Muscle layer of duodenum (tissue), 2 donors: ENCODE measurements around the gene DDIT4L.
"Not testable (repeated sequence)": the region's sequence is repeated elsewhere in the genome, so short reads cannot be mapped to it uniquely, and the experiment has no call there.

ENCODE experiments used
- H3K27ac ChIP-seq: one replicate; pipeline ENCODE4 v1.7.0; 2013; ENCODE audit warnings: mild to moderate bottlenecking, low read length
- H3K27me3 ChIP-seq: one replicate; pipeline ENCODE4 v1.7.0; 2013; ENCODE audit warnings: low read depth, mild to moderate bottlenecking, control low read depth, low read length
- H3K36me3 ChIP-seq, 2 donors: one replicate each; pipeline ENCODE4 v1.7.0; 2013; ENCODE audit warnings: low read length in 2 of 2, control low read depth in 1 of 2, mild to moderate bottlenecking in 1 of 2; ENCODE audit not compliant: insufficient read depth in 2 of 2, control insufficient read depth in 1 of 2
- H3K4me1 ChIP-seq, 2 donors: one replicate each; pipeline ENCODE4 v1.7.0; 2013; ENCODE audit warnings: low read length in 2 of 2, mild to moderate bottlenecking in 2 of 2, control low read depth in 1 of 2, moderate library complexity in 1 of 2; ENCODE audit not compliant: insufficient read depth in 2 of 2, control insufficient read depth in 1 of 2
- H3K4me3 ChIP-seq, 2 donors: one replicate each; pipeline ENCODE4 v1.7.0; 2013; ENCODE audit warnings: low read length in 2 of 2, low read depth in 1 of 2, mild to moderate bottlenecking in 1 of 2
- H3K9me3 ChIP-seq, 2 donors: one replicate each; pipeline ENCODE4 v1.7.0; 2013; ENCODE audit warnings: low read length in 2 of 2, control low read depth in 1 of 2, mild to moderate bottlenecking in 1 of 2; ENCODE audit not compliant: control insufficient read depth in 1 of 2
- donor health status: healthy.

The DDIT4L gene

DNA sequence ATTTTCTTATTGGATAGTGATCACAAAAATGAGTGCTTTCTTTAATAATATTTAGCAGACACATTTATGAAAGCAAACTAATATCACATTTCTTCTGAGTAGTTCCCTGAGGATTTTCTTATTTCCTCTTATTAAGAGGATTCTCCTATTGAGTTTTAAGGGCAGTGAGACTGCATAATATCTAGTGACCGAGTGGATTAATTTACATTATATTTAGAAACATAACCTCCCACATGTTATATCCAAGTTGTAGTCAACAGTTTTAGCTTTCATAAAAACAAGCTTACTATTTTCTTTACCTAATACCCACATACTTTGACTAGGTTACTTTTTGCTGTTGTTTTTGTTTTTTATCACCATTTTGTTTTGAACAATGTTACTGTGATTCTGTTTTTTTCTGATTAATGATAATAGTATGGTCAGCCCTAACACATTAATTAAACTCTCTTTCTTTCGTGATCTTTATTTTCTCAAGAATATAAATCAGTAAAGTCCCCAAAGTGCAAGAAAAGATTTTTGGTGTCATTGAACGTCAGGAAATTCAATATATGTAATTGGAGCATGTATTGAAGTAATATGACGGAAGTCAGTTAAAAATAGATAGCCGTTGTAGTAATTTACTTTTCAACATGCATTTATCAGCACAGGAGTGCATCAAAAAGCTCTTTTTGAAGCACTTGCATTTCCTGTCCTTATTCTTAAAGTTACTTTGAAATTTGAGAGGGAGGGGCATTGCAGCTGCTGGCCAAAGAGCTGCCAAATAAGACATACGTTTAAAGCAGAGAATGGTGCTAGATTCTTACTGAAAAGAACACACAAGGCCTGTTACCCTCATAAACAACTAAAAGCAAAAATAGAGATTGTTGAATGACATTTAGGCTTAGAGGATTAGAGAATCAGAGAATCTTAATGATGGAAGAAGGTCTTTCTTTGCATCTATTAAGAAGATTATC is 25.2 kb downstream of the DDIT4L start:
- H3K9me3 ChIP-seq: no peaks in the 10 kb centered on the region
- no peak overlapping the region for H3K27ac ChIP-seq
- H3K36me3 ChIP-seq: no peaks in the 10 kb centered on the region
- no peaks in the 10 kb centered on the region for H3K27me3 ChIP-seq
- H3K4me3 ChIP-seq: no peak overlapping the region
- peaks cover 0 to 3% of the 10 kb centered on the region in 2 donors for H3K4me1 ChIP-seq

DNA sequence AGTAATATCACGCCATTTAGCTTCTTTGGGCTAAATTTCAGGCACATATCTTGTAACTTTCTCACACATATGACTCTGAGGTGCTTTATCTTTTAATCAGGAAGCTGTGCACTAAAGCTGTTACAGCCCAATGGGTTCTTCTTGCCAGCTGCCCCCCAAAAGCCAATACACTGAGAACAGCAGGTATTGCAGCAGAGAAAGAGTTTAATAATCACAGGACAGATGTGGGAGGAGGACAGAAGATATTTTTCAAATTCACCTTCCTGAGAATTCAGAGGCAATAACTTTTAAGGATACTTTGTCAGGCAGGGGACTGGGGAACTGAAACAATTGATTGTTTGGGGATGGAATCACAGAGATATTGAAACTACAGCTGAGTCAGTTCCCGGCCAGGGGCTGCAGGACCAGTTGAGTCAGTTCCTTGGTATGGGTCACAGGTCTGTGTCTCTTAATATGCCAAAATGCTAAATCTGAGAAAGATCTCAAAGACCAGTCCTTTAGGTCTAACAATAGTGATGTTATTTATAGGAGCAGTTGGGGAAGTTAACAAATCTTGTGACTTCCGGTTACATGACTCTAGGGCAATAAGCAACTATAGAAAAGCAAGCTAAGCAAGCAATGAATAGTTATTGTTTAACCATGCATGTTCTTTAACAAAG is 28.1 kb downstream of the DDIT4L start:
- Histone ChIP-seq H3K27ac (no peak overlapping the region), H3K4me3 (no peak overlapping the region), H3K27me3 (no peaks in the 10 kb centered on the region), H3K36me3 (no peaks in the 10 kb centered on the region), H3K9me3 (no peaks in the 10 kb centered on the region), H3K4me1 (no peaks in the 10 kb centered on the region)

DNA sequence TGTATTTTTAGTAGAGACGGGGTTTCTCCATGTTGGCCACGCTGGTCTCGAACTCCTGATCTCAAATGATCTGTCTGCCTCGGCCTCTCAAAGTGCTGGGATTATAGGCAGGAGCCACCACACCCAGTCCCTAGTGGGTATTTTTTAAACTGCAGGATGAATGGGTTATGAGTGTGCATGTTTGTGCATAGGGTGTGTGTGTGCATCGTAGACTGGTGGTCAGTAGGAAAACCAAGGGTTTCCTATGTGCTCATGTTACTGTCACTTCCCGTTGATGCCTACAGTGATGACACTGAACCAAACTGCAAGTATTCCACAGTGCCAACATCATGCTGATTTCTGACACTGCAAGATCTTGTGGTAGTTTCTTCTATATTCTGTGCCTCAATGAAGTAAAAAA is 41.1 kb downstream of the DDIT4L start:
- H3K36me3 ChIP-seq: no peaks in the 10 kb centered on the region
- H3K4me3 ChIP-seq: no peak overlapping the region
- no peak overlapping the region for H3K27ac ChIP-seq

DNA sequence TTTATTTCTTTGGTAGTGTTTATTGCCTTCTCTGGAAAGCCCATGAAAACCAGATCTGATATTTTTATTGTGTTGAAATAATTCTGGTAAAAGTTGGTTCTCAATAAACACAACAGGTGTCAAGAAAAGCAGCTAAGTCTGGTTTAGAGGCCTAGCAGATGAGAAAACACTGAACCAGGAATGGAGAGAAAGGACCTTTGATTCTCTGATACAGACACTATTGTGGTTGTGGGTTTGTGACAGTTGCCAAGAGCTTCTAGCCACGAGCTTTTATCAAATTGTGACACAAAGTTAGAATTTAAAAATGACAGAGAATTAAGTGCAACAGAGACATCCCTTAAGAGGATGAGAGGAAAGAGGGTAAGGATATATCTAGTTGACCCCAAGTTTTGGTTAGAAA is 42.6 kb downstream of the DDIT4L start:
- no peaks in the 10 kb centered on the region for H3K36me3 ChIP-seq
- no peaks in the 10 kb centered on the region for H3K27me3 ChIP-seq
- no peaks in the 10 kb centered on the region for H3K9me3 ChIP-seq
- H3K27ac ChIP-seq: no peak overlapping the region
- peaks cover 6 to 14% of the 10 kb centered on the region in 2 donors for H3K4me1 ChIP-seq
- H3K4me3 ChIP-seq: no peak overlapping the region

More for the DNA sequence above, 41.1 kb downstream of the DDIT4L start:
- Histone ChIP-seq H3K9me3 (no peaks in the 10 kb centered on the region), H3K27me3 (no peaks in the 10 kb centered on the region), H3K4me1 (peaks cover 6 to 14% of the 10 kb centered on the region in 2 donors)

DNA sequence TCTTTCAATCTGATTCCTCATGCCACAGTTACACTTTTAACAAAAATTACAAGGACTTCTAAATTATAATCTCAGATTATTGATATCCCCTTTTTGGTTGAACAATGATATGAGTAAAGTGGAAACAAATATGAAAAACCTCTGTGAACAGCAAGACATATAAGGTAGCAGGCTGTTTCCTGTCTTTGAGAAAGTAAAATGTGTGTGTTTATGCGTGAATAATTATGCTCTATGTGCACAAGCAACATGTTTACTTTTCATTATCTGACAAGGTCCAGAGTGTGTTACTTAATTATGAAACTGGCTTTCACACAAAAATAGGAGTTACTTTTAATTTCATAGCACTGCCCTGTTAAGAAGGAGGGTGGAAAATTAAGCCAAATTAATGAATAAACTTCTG is 43.1 kb downstream of the DDIT4L start:
- no peaks in the 10 kb centered on the region for H3K36me3 ChIP-seq
- H3K4me3 ChIP-seq: no peak overlapping the region
- H3K4me1 ChIP-seq: peaks cover 6 to 14% of the 10 kb centered on the region in 2 donors
- no peak overlapping the region for H3K27ac ChIP-seq
- no peaks in the 10 kb centered on the region for H3K9me3 ChIP-seq
- H3K27me3 ChIP-seq: no peaks in the 10 kb centered on the region

DNA sequence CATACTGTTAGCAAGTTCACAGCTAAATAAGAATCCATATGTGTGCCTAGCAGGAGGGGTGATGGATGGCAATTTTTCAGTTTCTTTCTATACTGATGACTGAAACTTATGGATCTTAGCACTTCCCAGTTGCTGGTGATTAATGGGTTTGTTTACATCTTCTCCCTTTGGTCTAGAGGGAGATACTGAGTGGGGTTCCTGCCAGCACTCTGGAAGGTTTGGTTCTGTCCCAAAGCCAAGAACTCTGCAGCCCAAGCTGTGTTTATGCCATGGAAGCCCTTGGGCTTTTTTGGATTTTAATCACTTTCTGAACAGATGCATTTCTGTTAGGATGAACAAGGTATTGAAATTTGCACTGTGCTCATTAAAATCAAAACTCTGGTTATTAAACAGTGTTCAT is 43.5 kb downstream of the DDIT4L start:
- no peak overlapping the region for H3K27ac ChIP-seq
- H3K9me3 ChIP-seq: no peaks in the 10 kb centered on the region
- no peaks in the 10 kb centered on the region for H3K27me3 ChIP-seq
- no peak overlapping the region for H3K4me3 ChIP-seq
- peaks cover 6 to 14% of the 10 kb centered on the region in 2 donors for H3K4me1 ChIP-seq
- H3K36me3 ChIP-seq: no peaks in the 10 kb centered on the region

DNA sequence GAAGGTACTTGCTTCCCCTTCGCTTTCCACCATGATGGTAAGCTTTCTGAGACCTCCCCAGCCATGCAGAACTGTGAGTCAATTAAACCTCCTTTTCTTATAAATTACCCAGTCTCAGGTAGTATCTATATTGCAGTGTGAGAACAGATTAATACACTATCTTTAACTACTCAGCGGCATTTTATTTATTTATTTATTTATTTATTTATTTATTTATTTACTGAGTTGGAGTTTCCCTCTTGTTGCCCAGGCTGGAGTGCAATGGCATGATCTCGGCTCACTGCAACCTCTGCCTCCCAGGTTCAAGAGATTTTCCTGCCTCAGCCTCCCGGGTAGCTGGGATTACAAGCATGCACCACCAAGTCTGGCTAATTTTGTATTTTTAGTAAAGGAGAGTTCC is 52.9 kb downstream of the DDIT4L start:
- not testable (repeated sequence) for H3K4me3 ChIP-seq, H3K4me1 ChIP-seq, H3K27me3 ChIP-seq, H3K9me3 ChIP-seq, H3K27ac ChIP-seq, H3K36me3 ChIP-seq
